Measurements from ENCODE around the gene TP53TG3F. TPM values are rescaled to one million over a fixed set of nuclear protein-coding genes. Genes with fewer than 3 reads are reported as not detected.

TP53TG3F gene
- total RNA-seq: not detected in 2 replicates

GRCh38 chr16:33459312-33459711 lies at the start of gene TP53TG3F:
TSS of gene TP53TG3F (plus strand) at chr16:33459612. CDS start at chr16:33459680, 68 bp downstream.

Other genes starting within 250 kb of the TP53TG3F start
- not detected in 2 replicates for gene TP53TG3E, start 155.3 kb upstream of the TP53TG3F start, total RNA-seq
- gene TP53TG3B, start 98.8 kb upstream of the TP53TG3F start, total RNA-seq: not detected in 2 replicates

Data from pericardium fibroblast (primary cell).